PC-3 (cell line): ENCODE measurements around the gene H19. TPM values are rescaled to one million over a fixed set of nuclear protein-coding genes. Genes with fewer than 3 reads are reported as not detected.

Source experiments
- ATAC-seq: fragments of 200-7000 bp; cut with Tn5 transposase; 2 replicates; pipeline ENCODE4 v1.9.1; 2020; ENCODE audit warnings: mild to moderate bottlenecking, moderate library complexity
- BruUV-seq: library from RNA; stranded (reverse); fragments of 400-500 nt; replicated peaks from 2 replicates; lab custom pipeline; 2021; lab: Mats Ljungman, UMichigan
- CTCF ChIA-PET: fragments of 300-600 bp; sonication (Branson Sonifier 250); formaldehyde crosslinking; loops from one replicate; lab custom pipeline; 2022; ENCODE audit warnings: antibody characterized with exemption; lab: Charles Lee
- POLR2A ChIA-PET: fragments of 300-600 bp; sonication (Branson Sonifier 250); formaldehyde crosslinking; loops from one replicate; lab custom pipeline; 2022; ENCODE audit warnings: antibody characterized with exemption; ENCODE audit not compliant: unreplicated experiment; lab: Charles Lee
- DNase-seq: peaks from one replicate; pipeline ENCODE4 v3.0.0-alpha.2; 2015
- H2AFZ ChIP-seq: fragments of 300-600 bp; sonication (generic); 2 replicates; pipeline ENCODE4 v1.6.0; 2016; ENCODE audit warnings: antibody characterized with exemption, low read length
- H3F3A ChIP-seq: fragments of 300-600 bp; sonication (generic); one replicate; pipeline ENCODE4 v1.6.0; 2017; ENCODE audit warnings: antibody characterized with exemption, low read length, control low read depth, mild to moderate bottlenecking; ENCODE audit not compliant: unreplicated experiment
- H3K27ac ChIP-seq: fragments of 300-600 bp; sonication (generic); 2 replicates; pipeline ENCODE4 v1.5.1; 2016; ENCODE audit warnings: mild to moderate bottlenecking, low read length
- H3K27me3 ChIP-seq: fragments of 300-600 bp; sonication (generic); 2 replicates; pipeline ENCODE4 v1.6.1; 2016; ENCODE audit warnings: low read length, mixed read lengths
- H3K36me3 ChIP-seq: fragments of 300-600 bp; sonication (generic); 2 replicates; pipeline ENCODE4 v1.6.1; 2016; ENCODE audit warnings: low read depth, mixed run types, low read length, mixed read lengths
- H3K4me1 ChIP-seq: fragments of 300-600 bp; sonication (generic); 2 replicates; pipeline ENCODE4 v1.5.1; 2016; ENCODE audit warnings: low read length; ENCODE audit not compliant: insufficient read depth
- H3K4me2 ChIP-seq: fragments of 300-600 bp; sonication (generic); 2 replicates; pipeline ENCODE4 v1.6.0; 2016; ENCODE audit warnings: low read length
- H3K4me3 ChIP-seq: fragments of 300-600 bp; sonication (generic); 2 replicates; pipeline ENCODE4 v1.5.1; 2016; ENCODE audit warnings: mild to moderate bottlenecking, low read length, mixed read lengths
- H3K79me2 ChIP-seq: fragments of 300-600 bp; sonication (generic); 2 replicates; pipeline ENCODE4 v1.6.1; 2017; ENCODE audit warnings: low read length, mixed read lengths
- H3K9ac ChIP-seq: fragments of 300-600 bp; sonication (generic); 2 replicates; pipeline ENCODE4 v1.6.0; 2016; ENCODE audit warnings: mild to moderate bottlenecking, low read length
- H3K9me2 ChIP-seq: fragments of 300-600 bp; sonication (generic); replicated peaks from 2 replicates; pipeline ENCODE4 v1.6.1; 2016; ENCODE audit warnings: mixed run types, low read length, mixed read lengths
- H3K9me3 ChIP-seq: fragments of 300-600 bp; sonication (generic); 2 replicates; pipeline ENCODE4 v1.6.1; 2016; ENCODE audit warnings: low read length, mixed read lengths
- H4K20me1 ChIP-seq: fragments of 300-600 bp; sonication (generic); 2 replicates; pipeline ENCODE4 v1.6.1; 2016; ENCODE audit warnings: low read length, mixed read lengths
- CTCF ChIP-seq: fragments of 300-600 bp; sonication (generic); conservative IDR thresholded peaks from 2 replicates; pipeline ENCODE4 v1.5.1; 2017; ENCODE audit warnings: antibody characterized with exemption, low read depth, mild to moderate bottlenecking, low read length
- EZH2 ChIP-seq: fragments of 300-600 bp; sonication (generic); IDR thresholded peaks from one replicate; pipeline ENCODE4 v1.6.1; 2017; ENCODE audit warnings: antibody characterized with exemption, mild to moderate bottlenecking, low read length; ENCODE audit not compliant: unreplicated experiment
- EZH2phosphoT487 ChIP-seq: fragments of 300-600 bp; sonication (generic); IDR thresholded peaks from 2 replicates; pipeline ENCODE4 v1.6.1; 2018; ENCODE audit warnings: mild to moderate bottlenecking, antibody characterized with exemption, low read length, borderline replicate concordance
- intact Hi-C: fragments of 100-400 bp; cut with micrococcal nuclease; formaldehyde crosslinking; loops from 2 replicates; pipeline ENCODE4 v1.9.0; 2023
- total RNA-seq: library from RNA; depleted of rRNA; stranded (reverse); fragments of >200 nt; gene quantifications from 2 replicates; pipeline ENCODE4 v1.2.3, GENCODE V29; 2014

The H19 gene
- total RNA-seq, 1 experiment from 2014 or later = not detected

GRCh38 chr11:2039198-2039759 lies 41.6 kb upstream of the H19 start:
- no peak overlapping the region for H3K4me2 ChIP-seq

DNA sequence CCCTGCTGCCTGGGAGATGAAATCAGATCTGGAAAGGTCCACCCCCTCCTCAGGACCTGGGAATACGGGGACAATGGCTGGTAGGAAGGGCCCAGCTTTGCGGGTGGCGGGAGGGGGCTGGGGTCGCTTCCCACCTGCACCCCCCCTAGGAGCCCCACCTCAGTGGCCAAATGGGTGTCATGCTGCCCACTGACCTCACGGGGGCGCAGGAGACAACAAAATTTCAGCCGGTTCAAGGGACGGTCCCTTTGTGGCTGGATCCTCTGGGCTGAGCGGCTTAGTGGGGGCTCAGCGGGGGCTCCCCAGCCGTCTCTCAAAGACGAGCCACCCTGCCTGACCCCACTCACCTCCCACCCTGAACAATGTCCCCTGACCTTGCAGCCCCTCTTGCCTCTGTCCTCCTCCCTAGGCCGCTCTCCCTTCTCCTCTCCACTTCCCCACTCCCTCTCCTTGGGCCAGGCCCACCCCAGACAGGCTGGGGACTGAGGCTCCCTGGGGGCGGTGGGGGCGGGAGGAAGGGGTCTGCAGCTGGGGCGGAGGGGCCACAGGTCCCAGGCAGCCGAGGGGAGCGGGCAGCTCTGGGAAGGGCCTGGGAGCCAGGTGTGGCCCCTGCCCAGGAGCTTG lies 39.3 kb upstream of the H19 start:
- POLR2A ChIA-PET = no interaction called here
- H4K20me1 ChIP-seq = no peaks in the 10 kb centered on the region
- no peaks in the 10 kb centered on the region for H3K36me3 ChIP-seq
- no peak overlapping the region for H3K4me3 ChIP-seq
- intact Hi-C loops = no loop called here
- DNase-seq (no peak), ATAC-seq (peak; percentile 59)
- no peaks in the 10 kb centered on the region for H3F3A ChIP-seq
- no peaks in the 10 kb centered on the region for H3K27me3 ChIP-seq
- H3K4me2 ChIP-seq = no peak overlapping the region
- no peak for TF ChIP-seq CTCF
- no peak for TF ChIP-seq EZH2phosphoT487
- TF ChIP-seq EZH2 = no peak
- CTCF ChIA-PET = interaction anchor here (0.5 to 4.6 kb wide), 4 partner anchors 40 to 391 kb away, joined by 3 to 54 read pairs (median 8); no protein-coding TSS in a partner anchor
- H3K27ac ChIP-seq = no peak overlapping the region
- H3K79me2 ChIP-seq = no peaks in the 10 kb centered on the region
- no TSS peak for BruUV-seq
- H3K4me1 ChIP-seq = no peaks in the 10 kb centered on the region
- H3K9ac ChIP-seq = no peak overlapping the region
- H3K9me3 ChIP-seq = no peaks in the 10 kb centered on the region
- H2AFZ ChIP-seq = no peak overlapping the region
- no peaks in the 10 kb centered on the region for H3K9me2 ChIP-seq

More at GRCh38 chr11:2039198-2039759, 41.6 kb upstream of the H19 start:
- H3K9ac ChIP-seq = no peak overlapping the region
- H3K4me3 ChIP-seq = no peak overlapping the region
- ChIA-PET POLR2A (no interaction called here), CTCF (interaction anchor here (0.6 to 4.6 kb wide), 2 partner anchors 111 to 1043 kb away, joined by 3 to 54 read pairs; no protein-coding TSS in a partner anchor)
- ATAC-seq (no peak), DNase-seq (no peak)
- no peaks in the 10 kb centered on the region for H4K20me1 ChIP-seq
- no peaks in the 10 kb centered on the region for H3K9me3 ChIP-seq
- H3K9me2 ChIP-seq = no peaks in the 10 kb centered on the region
- no peaks in the 10 kb centered on the region for H3K36me3 ChIP-seq
- intact Hi-C loops = no loop called here
- H3K4me1 ChIP-seq = no peaks in the 10 kb centered on the region
- no peak overlapping the region for H2AFZ ChIP-seq
- no peaks in the 10 kb centered on the region for H3F3A ChIP-seq
- BruUV-seq = no TSS peak
- no peaks in the 10 kb centered on the region for H3K79me2 ChIP-seq
- no peak for TF ChIP-seq EZH2
- TF ChIP-seq CTCF = no peak
- no peak for TF ChIP-seq EZH2phosphoT487
- H3K27me3 ChIP-seq = 0 out of 2 replicates have a peak, but pooled peaks cover 5% of the 10 kb centered on the region
- no peak overlapping the region for H3K27ac ChIP-seq

GRCh38 chr11:2035382-2035781 lies 37.7 kb upstream of the H19 start:
- Histone ChIP-seq H3K9me3 (no peaks in the 10 kb centered on the region), H4K20me1 (no peaks in the 10 kb centered on the region), H3K4me1 (no peaks in the 10 kb centered on the region), H3K9me2 (no peaks in the 10 kb centered on the region), H3K27ac (no peak overlapping the region), H3K27me3 (no peaks in the 10 kb centered on the region), H3K79me2 (no peaks in the 10 kb centered on the region), H3K36me3 (no peaks in the 10 kb centered on the region), H2AFZ (no peak overlapping the region), H3K4me3 (no peak overlapping the region), H3F3A (no peaks in the 10 kb centered on the region), H3K9ac (no peak overlapping the region), H3K4me2 (no peak overlapping the region)
- TF ChIP-seq EZH2 (no peak), EZH2phosphoT487 (no peak), CTCF (no peak)
- ATAC-seq = no peak
- no TSS peak for BruUV-seq
- ChIA-PET POLR2A (no interaction called here), CTCF (interaction anchor here (4.6 kb wide), 1 partner anchor 115 kb away, joined by 54 read pairs; no protein-coding TSS in a partner anchor)
- intact Hi-C loops = no loop called here
- no peak for DNase-seq
